Sigmoid colon (tissue), 3 donors: ENCODE measurements around the gene LHFPL2.

Experiments
- CTCF ChIP-seq, 4 experiments: fragments of 450-650 bp in 3 of 4; fragments of 200-600 bp in 1 of 4; IDR thresholded peaks; one replicate each; pipeline ENCODE4 v1.5.1; 2016 to 2019; ENCODE audit warnings: antibody characterized with exemption in 4 of 4, mild to moderate bottlenecking in 3 of 4, moderate library complexity in 2 of 4
- POLR2A ChIP-seq, 2 donors: fragments of 450-650 bp; IDR thresholded peaks; one replicate each; pipeline ENCODE4 v1.6.1; 2016; ENCODE audit warnings: antibody characterized with exemption in 2 of 2, mild to moderate bottlenecking in 2 of 2, moderate library complexity in 2 of 2

- TF ChIP-seq CTCF (IDR thresholded peaks at IDR 0.05) (no peak), POLR2A (IDR thresholded peaks at IDR 0.05) (no peak)
Measured at GRCh38 chr5:78618303-78618702, 30.3 kb downstream of the LHFPL2 start.
